DND-41 (cell line): Measurements from ENCODE around the gene ENKD1.

ENCODE experiments used
- ATAC-seq: fragments of 200-7000 bp; cut with Tn5 transposase; 3 replicates; pipeline ENCODE4 v1.9.1; 2021; ENCODE audit warnings: low read depth; ENCODE audit not compliant: insufficient read depth
- DNase-seq: peaks from one replicate; pipeline ENCODE4 v3.0.0-alpha.2; 2020
- H2AFZ ChIP-seq: 2 replicates; pipeline ENCODE4 v1.6.0; 2012; ENCODE audit warnings: low read depth, low read length
- H3K27ac ChIP-seq: 2 replicates; pipeline ENCODE4 v1.5.1; 2012; ENCODE audit warnings: low read length, inconsistent platforms
- H3K27me3 ChIP-seq: fragments of 200-600 bp; sonication (generic); 2 replicates; pipeline ENCODE4 v1.6.0; 2012; ENCODE audit warnings: low read length, mild to moderate bottlenecking, inconsistent platforms; ENCODE audit not compliant: insufficient read depth, poor library complexity
- H3K36me3 ChIP-seq: 2 replicates; pipeline ENCODE4 v1.5.1; 2012; ENCODE audit warnings: low read length, inconsistent platforms; ENCODE audit not compliant: insufficient read depth
- H3K4me1 ChIP-seq: 2 replicates; pipeline ENCODE4 v1.5.1; 2012; ENCODE audit warnings: mild to moderate bottlenecking, low read length; ENCODE audit not compliant: insufficient read depth
- H3K4me2 ChIP-seq: 2 replicates; pipeline ENCODE4 v1.6.0; 2012; ENCODE audit warnings: mild to moderate bottlenecking, moderate library complexity, low read length, inconsistent platforms; ENCODE audit not compliant: insufficient read depth
- H3K4me3 ChIP-seq, 2 experiments: fragments of 200-600 bp in 1 of 2; shearing (Covaris generic) in 1 of 2; 2 replicates each; pipeline ENCODE4 v1.5.1; 2012 to 2016; ENCODE audit warnings: inconsistent platforms in 2 of 2, low read length in 2 of 2, mild to moderate bottlenecking in 2 of 2, low read depth in 1 of 2, moderate library complexity in 1 of 2
- H3K79me2 ChIP-seq: 2 replicates; pipeline ENCODE4 v1.6.0; 2012; ENCODE audit warnings: low read length, inconsistent platforms; ENCODE audit not compliant: insufficient read depth
- H3K9ac ChIP-seq: 2 replicates; pipeline ENCODE4 v1.6.0; 2012; ENCODE audit warnings: low read depth, mild to moderate bottlenecking, inconsistent platforms, low read length, moderate library complexity
- H3K9me3 ChIP-seq: 2 replicates; pipeline ENCODE4 v1.5.1; 2012; ENCODE audit warnings: low read length, moderate library complexity, mild to moderate bottlenecking, inconsistent platforms; ENCODE audit not compliant: insufficient read depth, severe bottlenecking
- H4K20me1 ChIP-seq: 2 replicates; pipeline ENCODE4 v1.6.0; 2012; ENCODE audit warnings: low read length; ENCODE audit not compliant: insufficient read depth
- EZH2 ChIP-seq: IDR thresholded peaks from 3 replicates; pipeline ENCODE4 v1.6.1; 2012; ENCODE audit warnings: borderline replicate concordance, low read depth, mild to moderate bottlenecking, moderate library complexity, low read length, inconsistent platforms; ENCODE audit not compliant: severe bottlenecking
- TF ChIP-seq, protein P1 (sequence below): IDR thresholded peaks from 2 replicates; pipeline ENCODE4 v1.5.1; 2012; ENCODE audit warnings: borderline replicate concordance, low read length, moderate library complexity, mild to moderate bottlenecking; ENCODE audit not compliant: poor library complexity, severe bottlenecking; ENCODE audit errors: extremely low read depth

The ENKD1 gene

DNA sequence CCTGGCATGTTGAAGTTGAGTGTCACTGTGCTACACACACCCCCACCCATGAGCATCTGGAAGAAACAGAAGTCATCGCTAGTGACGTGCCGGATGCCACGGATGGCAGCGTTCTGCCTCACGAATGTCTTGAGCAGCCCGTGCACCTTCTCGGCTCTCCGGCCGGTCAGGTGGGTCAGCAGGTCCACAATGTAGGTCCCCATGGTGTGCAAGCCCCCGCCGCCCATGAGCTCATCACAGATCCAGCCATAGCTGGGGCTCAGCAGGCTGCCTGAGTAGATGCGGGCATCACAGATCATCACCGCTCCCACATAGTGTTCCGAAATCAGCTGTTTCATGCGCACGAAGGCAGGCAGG, 9.0 kb upstream of the ENKD1 start:
- no peak for DNase-seq
- Histone ChIP-seq H3K36me3 (peaks cover 24% of the 10 kb centered on the region; the same call in 1 of the 2 replicates), H2AFZ (no peak overlapping the region), H3K4me2 (no peak overlapping the region), H3K9me3 (no peaks in the 10 kb centered on the region), H3K27ac (no peak overlapping the region), H3K4me1 (no peaks in the 10 kb centered on the region), H3K9ac (no peak overlapping the region), H3K4me3 (no peak overlapping the region), H3K79me2 (no peaks in the 10 kb centered on the region), H4K20me1 (no peaks in the 10 kb centered on the region; the same call in 1 of the 2 replicates), H3K27me3 (no peaks in the 10 kb centered on the region)
- no peak for TF ChIP-seq EZH2
- ATAC-seq, result no peak

DNA sequence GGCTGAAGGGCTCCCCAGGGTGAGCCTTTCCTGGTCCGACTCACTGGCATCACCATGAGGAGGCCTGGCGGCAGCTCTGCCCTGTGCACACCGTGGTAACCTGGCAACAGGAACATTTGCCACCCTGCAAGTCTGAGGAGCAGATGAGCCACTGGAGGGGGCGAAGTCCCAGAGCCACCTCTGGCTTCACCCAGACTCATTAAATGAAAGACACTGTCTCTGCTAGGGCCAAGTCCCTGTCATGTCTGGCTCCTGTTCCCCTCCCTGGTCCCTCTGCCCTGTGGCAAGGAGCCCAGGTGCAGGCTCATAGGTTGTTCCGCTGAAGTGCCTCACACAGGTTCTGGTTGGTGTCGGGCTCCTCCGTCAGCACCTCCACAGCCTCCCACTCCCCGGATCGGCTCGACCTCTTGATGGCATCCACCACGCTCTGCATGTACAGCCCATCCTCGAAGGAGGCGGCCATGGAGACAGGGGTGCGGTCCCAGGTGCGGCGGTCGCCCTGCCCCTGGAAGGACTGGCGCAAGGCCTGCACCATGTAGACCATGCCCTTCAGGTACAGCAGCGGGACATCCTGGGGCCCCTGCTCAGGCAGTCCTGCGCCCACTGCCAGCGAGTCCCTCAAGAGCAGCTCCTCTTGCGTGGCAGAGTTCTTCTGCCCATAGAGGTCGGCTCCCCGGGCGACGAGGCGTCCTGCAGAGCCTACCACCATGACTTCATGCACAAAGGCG, 8.5 kb upstream of the ENKD1 start:
- Histone ChIP-seq H3K79me2 (no peaks in the 10 kb centered on the region), H3K4me2 (no peak overlapping the region), H2AFZ (no peak overlapping the region), H3K4me3 (no peak overlapping the region), H3K9me3 (no peaks in the 10 kb centered on the region), H3K27me3 (no peaks in the 10 kb centered on the region), H3K9ac (no peak overlapping the region), H3K4me1 (no peaks in the 10 kb centered on the region), H3K27ac (no peak overlapping the region), H4K20me1 (no peaks in the 10 kb centered on the region; the same call in 1 of the 2 replicates), H3K36me3 (peaks cover 21% of the 10 kb centered on the region; the same call in 1 of the 2 replicates)
- DNase-seq (no peak), ATAC-seq (no peak)
- TF ChIP-seq EZH2, result no peak
- TF ChIP-seq, protein P1, sequence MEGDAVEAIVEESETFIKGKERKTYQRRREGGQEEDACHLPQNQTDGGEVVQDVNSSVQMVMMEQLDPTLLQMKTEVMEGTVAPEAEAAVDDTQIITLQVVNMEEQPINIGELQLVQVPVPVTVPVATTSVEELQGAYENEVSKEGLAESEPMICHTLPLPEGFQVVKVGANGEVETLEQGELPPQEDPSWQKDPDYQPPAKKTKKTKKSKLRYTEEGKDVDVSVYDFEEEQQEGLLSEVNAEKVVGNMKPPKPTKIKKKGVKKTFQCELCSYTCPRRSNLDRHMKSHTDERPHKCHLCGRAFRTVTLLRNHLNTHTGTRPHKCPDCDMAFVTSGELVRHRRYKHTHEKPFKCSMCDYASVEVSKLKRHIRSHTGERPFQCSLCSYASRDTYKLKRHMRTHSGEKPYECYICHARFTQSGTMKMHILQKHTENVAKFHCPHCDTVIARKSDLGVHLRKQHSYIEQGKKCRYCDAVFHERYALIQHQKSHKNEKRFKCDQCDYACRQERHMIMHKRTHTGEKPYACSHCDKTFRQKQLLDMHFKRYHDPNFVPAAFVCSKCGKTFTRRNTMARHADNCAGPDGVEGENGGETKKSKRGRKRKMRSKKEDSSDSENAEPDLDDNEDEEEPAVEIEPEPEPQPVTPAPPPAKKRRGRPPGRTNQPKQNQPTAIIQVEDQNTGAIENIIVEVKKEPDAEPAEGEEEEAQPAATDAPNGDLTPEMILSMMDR, result no peak

DNA sequence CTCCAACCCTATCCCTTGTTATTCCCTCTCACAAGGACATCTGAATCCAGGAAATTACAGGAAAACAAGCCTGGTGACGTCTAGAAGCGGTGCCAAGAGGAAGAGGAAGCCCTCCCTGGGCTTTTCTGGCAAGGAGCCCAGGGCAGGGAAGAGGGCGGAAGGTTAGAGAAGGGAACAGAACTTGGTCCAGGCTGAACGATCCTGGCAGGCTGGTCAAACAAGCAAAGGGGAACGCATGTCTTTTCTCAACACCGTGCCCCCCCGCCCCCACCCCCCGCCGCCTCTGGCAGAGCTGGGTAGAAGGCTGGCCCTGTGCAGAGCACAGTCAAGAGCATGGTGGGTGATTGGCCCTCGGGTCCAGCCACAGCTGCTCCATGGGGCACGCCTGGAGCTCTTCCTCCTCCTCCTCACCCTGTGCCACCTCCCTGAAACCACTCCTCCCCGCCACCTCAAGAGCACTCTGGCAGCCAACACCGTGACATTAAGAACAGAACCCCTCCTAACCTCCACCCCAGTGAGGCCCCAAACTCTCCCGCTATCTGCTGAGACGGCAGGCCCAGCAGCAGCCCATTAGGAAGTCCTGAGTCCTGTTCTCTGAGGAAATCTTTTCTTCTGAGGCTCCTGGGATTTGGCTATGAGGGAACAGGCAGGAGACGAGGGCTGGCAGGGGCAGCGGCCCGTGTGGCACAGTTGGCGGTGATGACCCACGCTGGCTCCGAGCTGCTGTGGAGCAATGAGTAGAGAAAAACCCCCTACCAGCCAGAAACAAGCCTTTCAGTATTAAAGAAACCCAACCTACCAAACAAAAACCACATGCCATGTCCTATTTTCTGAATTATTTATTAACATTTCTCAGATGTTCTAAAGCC, 7.4 kb upstream of the ENKD1 start:
- H3K36me3 ChIP-seq, result peaks cover 21% of the 10 kb centered on the region; the same call in 1 of the 2 replicates
- H3K27me3 ChIP-seq, result no peaks in the 10 kb centered on the region
- no peak overlapping the region for H3K9ac ChIP-seq
- no peak overlapping the region for H2AFZ ChIP-seq
- no peak overlapping the region for H3K4me2 ChIP-seq
- H3K9me3 ChIP-seq, result no peaks in the 10 kb centered on the region
- H3K4me1 ChIP-seq, result no peaks in the 10 kb centered on the region
- H3K79me2 ChIP-seq, result no peaks in the 10 kb centered on the region
- H3K27ac ChIP-seq, result no peak overlapping the region
- no peaks in the 10 kb centered on the region; the same call in 1 of the 2 replicates for H4K20me1 ChIP-seq
- ATAC-seq (no peak), DNase-seq (no peak)
- TF ChIP-seq EZH2, result no peak
- TF ChIP-seq, protein P1, result no peak
- no peak overlapping the region for H3K4me3 ChIP-seq
